ENCODE data around the gene ZNF208. TPM values are rescaled to one million over a fixed set of nuclear protein-coding genes. Genes with fewer than 3 reads are reported as not detected.
"Not testable (repeated sequence)": the region's sequence is repeated elsewhere in the genome, so short reads cannot be mapped to it uniquely, and the experiment has no call there.

ZNF208 gene
- 31.4 TPM for total RNA-seq
- long read RNA-seq, partial matches to known transcripts: 7 of 16 reads
- long read RNA-seq, other reads (novel, unspliced or antisense): 6 of 16 reads

DNA sequence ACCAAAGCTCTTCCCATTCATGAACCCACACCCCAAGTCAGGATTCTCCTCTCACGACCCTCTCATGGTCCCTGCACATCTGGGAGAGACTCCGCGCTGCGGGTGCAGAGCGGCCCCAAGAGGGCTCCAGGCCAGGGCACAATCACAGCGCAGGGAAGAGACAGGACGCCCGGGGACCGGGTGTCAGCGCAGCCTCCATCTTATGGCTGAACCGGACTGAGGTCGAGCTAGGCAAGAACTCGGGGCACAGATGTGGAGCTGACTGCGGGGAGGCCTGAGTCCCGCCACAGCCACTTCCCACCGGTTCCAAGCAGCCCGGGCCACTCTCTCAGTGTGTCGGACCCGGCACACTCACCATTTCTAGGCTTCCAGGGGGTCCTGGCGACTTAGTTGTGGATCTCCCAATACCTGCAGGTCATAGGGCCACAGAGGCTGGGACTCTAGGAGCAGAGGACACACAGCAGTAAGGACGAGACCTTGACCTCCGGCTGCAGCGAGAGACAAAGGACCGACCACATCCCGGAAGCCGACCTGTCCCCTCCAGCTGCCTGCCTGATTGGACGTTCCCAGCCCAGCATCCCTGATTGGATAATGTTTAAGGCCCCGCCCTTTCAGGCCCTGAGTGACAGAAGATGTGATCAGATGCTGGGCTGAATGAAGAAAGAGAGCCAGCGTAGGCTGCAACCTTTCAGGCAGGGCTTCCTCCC, at the start of gene ZNF208:
Gene ZNF208 (minus strand): TSS at position 507 of the 707 bp plus-strand sequence. CDS start 149 bp downstream, at position 358.
- peak; percentile 86 for DNase-seq (ENCODE audit: low spot score)
- intact Hi-C loops (cut with DNase I): not testable (repeated sequence)

DNA sequence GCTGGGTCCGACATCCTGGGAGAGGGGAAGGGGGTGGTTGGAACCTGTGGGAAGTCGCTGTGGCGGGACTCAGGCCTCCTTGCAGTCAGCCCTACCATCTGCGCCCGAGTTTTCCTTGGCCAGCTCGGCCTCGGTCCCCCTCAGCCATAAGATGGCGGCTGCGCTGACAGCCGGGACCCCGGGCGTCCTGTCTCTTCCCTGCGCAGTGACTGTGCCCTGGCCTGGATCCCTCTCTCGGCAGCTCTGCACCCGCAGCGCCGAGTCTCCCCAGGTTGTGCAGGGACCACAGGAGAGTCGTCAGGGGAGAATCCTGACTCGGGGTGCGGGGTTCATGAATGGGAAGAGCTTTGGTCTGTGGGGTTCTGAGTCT, 41.9 kb upstream of the ZNF208 start:
- peak; percentile 74 for DNase-seq (ENCODE audit: low spot score)
- intact Hi-C loops (cut with DNase I): no loop called here

GRCh38 chr19:22041151-22041550, 30.4 kb upstream of the ZNF208 start:
- DNase-seq (ENCODE audit: low spot score); intact Hi-C loops (cut with DNase I): not testable (repeated sequence)

DNA sequence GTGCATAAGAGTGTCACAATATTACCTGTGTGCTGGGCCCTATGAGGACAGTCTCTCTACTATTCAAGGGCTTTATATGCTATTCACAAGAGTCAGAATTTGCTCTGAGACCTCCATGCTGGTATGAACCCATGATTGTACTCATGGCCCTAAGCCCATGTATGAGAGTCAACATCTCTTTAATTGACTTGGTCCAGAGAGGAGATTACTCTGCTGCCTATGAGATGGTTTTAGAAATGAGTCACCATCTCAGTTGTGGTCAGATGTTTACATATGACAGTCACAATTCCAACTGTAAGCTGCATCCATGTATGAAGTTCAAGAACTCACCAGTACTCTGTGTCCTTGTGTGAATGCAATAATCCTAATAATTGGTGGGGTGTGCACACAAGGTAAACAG, 19.9 kb upstream of the ZNF208 start:
- intact Hi-C loops (cut with DNase I): no loop called here
- no peak for DNase-seq (ENCODE audit: low spot score)

DNA sequence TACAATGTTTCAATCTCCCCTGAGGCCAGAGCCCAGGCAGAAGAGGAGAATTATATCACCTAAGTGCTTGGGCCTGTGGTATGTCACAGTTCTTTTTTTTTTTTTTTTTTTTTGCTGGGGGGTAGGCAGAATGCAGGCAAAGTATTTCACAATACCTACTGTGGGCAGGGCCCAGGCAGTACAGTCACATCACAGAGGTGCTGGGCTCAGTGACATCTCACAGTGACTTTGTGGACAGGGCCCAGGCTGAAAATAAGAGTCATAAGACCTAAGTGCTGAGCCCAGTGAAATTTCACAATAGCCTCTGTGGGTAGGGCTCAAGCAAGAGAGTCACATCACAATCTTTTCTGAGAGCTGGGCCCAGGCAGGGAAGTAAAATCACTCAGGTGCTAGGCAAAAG, 15.9 kb upstream of the ZNF208 start:
- intact Hi-C loops (cut with DNase I): no loop called here
- DNase-seq (ENCODE audit: low spot score): no peak

DNA sequence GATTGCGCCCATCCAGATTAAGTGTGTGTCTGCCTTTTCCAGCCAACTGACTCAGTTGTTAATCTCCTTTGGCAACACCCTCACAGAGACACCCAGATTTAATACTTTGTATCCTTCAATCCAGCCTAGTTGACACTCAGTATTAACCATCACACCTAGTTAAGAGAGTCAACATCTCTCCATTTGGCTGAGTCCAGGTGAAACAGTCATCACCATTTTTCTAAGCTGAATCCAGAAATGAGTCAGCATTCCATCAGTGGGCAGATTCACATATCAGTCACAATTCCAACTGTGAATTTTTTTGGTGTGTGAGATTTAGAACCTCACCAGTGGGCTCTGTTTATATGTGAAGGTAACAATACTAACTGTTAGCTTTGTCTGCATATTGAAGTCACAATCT, 14.8 kb upstream of the ZNF208 start:
- DNase-seq (ENCODE audit: low spot score): not testable (repeated sequence)

DNA sequence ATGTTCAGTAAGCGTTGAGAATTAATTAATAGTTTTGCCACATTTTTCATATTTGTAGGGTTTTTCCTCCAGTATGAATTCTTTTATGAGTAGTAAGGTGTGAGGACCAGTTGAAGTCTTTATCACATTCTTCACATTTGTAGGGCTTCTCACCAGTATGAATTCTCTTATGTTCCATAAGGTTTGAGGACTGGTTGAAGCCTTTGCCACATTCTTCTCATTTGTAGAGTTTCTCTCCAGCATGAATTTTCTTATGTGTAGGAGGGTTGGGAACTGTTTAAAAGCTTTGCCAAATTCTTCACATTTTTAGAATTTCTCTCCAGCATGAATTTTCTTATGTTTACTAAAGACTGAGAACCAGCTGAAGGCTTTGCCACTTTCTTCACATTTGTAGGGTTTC, 40.3 kb downstream of the ZNF208 start:
- DNase-seq (ENCODE audit: low spot score): no peak

More for the DNA sequence above, 14.8 kb upstream of the ZNF208 start:
- intact Hi-C loops (cut with DNase I): not testable (repeated sequence)

DNA sequence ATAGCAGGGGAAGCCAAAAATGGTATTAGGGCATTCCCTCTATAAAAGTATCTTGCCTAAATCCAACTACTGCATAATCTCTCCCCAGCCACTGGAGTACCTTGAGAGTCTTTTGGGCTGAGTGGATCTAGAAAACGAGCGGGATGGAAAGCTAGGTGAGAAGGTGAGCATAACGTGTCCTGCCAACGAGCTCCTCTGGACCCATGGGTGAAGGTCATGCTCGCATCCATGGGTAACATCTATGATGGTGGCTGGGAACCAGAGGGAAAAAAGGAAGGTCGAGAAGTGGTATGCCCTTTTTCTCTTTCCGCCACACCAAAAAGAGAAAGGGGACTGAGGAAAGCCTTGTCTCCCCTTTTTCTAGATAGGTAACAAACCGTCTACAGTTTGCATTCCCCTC, 63.0 kb downstream of the ZNF208 start:
- DNase-seq (ENCODE audit: low spot score): no peak
- intact Hi-C loops (cut with DNase I): no loop called here

More for the DNA sequence above, 40.3 kb downstream of the ZNF208 start:
- intact Hi-C loops (cut with DNase I): no loop called here

DNA sequence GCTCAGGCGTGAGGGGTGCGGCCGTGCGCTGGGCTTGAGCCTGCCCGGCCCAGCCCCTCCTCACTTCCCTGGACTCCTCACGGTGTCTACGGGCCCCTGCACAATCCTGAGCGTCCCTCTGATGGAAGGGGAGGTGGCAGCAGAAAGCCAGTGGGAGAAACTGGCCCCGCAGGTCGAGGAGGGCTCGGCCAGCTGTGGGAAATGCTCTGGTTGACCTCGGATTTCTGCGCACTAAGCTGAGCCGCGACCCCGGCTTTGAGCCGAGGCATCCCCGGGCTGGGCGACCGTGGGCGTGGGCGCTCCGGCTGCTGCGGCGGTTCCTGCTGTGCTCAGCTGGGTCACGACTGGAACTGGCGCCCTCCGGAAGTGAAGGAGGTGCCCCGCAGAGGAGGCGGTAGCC, 70.1 kb downstream of the ZNF208 start:
- no peak for DNase-seq (ENCODE audit: low spot score)
- intact Hi-C loops (cut with DNase I): no loop called here

DNA sequence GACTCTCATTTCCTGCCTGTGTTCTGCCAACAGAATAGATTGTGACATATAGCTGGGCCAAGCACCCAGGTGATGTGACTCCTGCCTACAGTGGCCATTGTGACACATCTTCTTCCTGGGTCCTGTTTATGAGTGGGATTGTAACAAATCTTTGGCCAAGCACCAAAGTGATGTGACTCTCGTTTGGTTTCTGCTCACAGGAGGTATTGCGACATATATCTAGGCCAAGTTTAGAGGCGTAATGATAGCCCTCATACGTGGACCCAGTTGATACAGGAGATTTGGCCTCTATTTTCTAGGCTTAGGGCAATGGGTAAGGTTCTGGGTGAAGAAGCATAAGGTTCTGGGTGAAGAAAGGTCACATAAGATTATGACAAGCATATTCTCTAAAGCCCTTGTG, 76.2 kb downstream of the ZNF208 start:
- no peak for DNase-seq (ENCODE audit: low spot score)
- intact Hi-C loops (cut with DNase I): no loop called here

DNA sequence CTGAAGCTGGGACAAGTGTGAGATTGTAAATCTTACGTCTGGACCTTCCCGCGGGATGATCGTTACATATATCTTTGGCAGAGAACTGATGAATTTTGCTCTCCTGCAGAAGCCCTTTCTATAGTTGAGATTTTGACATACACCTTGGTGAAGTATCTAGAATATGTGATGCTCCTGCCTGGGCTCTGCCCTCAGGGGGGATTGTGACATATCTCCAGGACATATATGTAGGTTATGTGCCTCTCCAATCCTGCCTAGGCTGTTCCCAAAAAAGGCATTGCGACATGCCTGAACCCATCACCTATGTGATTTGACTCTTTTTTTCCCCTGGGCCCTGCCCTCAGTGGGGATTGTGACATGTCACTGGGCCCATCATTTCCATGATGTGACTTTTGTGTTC, 76.6 kb downstream of the ZNF208 start:
- DNase-seq (ENCODE audit: low spot score): no peak
- intact Hi-C loops (cut with DNase I): no loop called here

- intact Hi-C loops (cut with DNase I): no loop called here
- no peak for DNase-seq (ENCODE audit: low spot score)
Measured at GRCh38 chr19:21922276-21922675, 88.5 kb downstream of the ZNF208 start.

- DNase-seq (ENCODE audit: low spot score): no peak
Measured at GRCh38 chr19:21921691-21922180, 89.0 kb downstream of the ZNF208 start.

DNA sequence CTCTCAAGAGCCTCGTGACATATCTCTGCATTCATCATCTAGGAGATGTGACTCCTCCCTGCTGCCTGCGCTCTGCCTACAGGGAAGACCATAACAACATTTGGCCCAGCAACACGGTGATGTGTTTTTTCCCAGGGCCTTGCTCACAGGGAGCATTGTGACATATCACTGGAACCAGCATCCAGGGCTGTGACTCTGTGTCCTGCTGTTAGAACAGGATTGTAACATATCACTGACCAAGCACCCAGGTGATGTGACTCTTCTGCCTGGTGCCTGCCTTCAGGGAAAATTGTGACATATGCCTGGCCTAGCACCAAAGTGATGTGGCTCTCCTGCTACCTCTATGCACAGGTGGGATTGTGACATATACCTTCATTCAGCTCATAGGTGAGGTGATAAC, 95.3 kb downstream of the ZNF208 start:
- intact Hi-C loops (cut with DNase I): no loop called here
- DNase-seq (ENCODE audit: low spot score): no peak

More at GRCh38 chr19:21921691-21922180, 89.0 kb downstream of the ZNF208 start:
- intact Hi-C loops (cut with DNase I): no loop called here

GRCh38 chr19:21912654-21913053, 98.1 kb downstream of the ZNF208 start:
- intact Hi-C loops (cut with DNase I): no loop called here
- DNase-seq (ENCODE audit: low spot score): no peak

GRCh38 chr19:21910318-21910717, 100.4 kb downstream of the ZNF208 start:
- intact Hi-C loops (cut with DNase I): no loop called here
- DNase-seq (ENCODE audit: low spot score): no peak

DNA sequence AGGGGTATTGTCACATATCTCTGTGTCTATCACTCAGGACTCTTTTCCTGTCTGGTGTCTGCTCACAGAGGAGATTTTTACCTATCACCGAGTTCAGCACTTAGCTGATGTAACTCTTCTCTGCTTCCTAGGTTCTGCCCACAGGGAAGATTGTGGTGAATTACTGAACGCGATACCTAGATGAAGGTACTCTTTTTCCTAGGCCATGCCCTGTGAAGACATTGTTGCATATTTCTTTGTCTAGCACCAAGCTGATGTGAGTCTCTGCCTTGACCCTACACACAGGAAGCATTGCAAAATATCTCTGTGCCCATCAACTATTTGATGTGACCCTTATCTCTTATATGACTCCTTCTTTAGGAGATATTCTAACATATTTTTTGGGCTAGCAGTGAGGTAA, 102.7 kb downstream of the ZNF208 start:
- intact Hi-C loops (cut with DNase I): no loop called here
- no peak for DNase-seq (ENCODE audit: low spot score)

- DNase-seq (ENCODE audit: low spot score): no peak
- intact Hi-C loops (cut with DNase I): no loop called here
Measured at GRCh38 chr19:21907516-21907915, 103.2 kb downstream of the ZNF208 start.

GRCh38 chr19:21902571-21902970, 108.2 kb downstream of the ZNF208 start:
- no peak for DNase-seq (ENCODE audit: low spot score)
- intact Hi-C loops (cut with DNase I): no loop called here

- DNase-seq (ENCODE audit: low spot score): no peak
- intact Hi-C loops (cut with DNase I): no loop called here
Measured at GRCh38 chr19:21901861-21902260, 108.9 kb downstream of the ZNF208 start.

- DNase-seq (ENCODE audit: low spot score): no peak
- intact Hi-C loops (cut with DNase I): no loop called here
Measured at GRCh38 chr19:21900401-21900800, 110.3 kb downstream of the ZNF208 start.

GRCh38 chr19:21891086-21891485, 119.7 kb downstream of the ZNF208 start:
- no peak for DNase-seq (ENCODE audit: low spot score)
- intact Hi-C loops (cut with DNase I): no loop called here
